Glomerular endothelial cell (primary cell): ENCODE data around the gene ANKRD33. TPM values are rescaled to one million over a fixed set of nuclear protein-coding genes. Genes with fewer than 3 reads are reported as not detected.
"Not testable (repeated sequence)": the region's sequence is repeated elsewhere in the genome, so short reads cannot be mapped to it uniquely, and the experiment has no call there.

Experiments
- DNase-seq: peaks from one replicate; pipeline ENCODE4 v3.0.0-alpha.2; 2011; ENCODE audit warnings: low read depth, low spot score; ENCODE audit errors: extremely low read depth
- total RNA-seq: library from RNA; depleted of rRNA; stranded (reverse); fragments of >200 nt; gene quantifications from 2 replicates; pipeline ENCODE4 v1.2.3, GENCODE V29; 2015

Gene ANKRD33
- total RNA-seq, 1 donor from 2014 or later = 1.2 TPM

DNA sequence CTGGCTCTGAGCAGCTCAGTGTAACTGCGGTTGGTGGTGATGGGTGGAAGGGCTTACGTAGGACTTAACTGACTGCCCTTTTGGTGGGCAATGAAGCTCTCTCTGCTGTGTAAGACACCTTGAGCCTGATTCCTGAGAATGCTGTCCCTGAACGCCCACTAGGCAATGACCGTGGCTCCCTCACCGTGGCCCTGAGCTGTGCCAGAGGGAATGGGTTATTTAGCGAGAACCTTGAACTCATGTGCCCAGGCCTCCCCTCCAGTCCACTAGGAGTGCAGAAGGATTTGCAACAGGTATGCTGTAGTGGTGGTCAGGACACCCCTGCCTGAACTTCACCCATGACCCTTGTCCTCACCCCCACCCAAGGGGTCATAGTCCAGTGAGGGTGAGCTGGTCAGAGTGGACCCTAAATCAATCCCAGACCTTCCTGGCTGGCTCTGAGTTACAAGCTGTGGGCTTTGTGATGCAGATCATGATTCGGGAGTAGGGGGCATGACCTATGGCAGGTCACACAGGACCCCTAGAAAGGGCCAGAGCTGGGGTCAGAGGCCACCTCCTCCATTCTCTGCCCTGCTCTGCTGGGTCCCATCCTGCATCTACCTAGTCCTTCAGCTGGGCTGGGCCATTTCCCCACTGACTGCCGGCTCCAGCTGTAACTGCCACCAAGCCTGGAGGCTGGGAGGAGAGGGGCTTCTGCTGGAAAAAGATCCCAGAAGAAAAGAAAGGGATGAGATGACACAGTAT lies 14.5 kb upstream of the ANKRD33 start:
- no peak for DNase-seq

GRCh38 chr12:51874000-51874399 lies 13.9 kb upstream of the ANKRD33 start:
- DNase-seq = no peak

GRCh38 chr12:51874486-51874885 lies 13.4 kb upstream of the ANKRD33 start:
- no peak for DNase-seq

DNA sequence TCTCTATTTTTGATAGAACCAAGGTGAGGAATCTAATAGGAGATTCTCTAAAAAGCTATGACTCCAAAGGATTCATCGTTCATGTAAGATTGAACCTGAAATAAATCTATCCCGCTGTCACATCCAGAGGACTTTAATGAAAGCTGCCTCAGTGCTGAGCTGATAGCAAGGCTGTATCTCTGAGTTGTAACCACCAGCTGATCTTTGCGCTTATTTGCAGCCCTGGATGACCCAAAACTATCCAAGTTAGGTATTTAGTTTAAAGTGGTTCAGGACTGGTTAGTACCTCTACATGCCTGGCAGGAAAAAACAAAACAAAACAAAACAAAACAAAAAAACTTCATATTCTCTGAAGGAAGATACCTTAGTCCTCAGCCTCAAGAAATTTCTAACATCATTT lies 8.8 kb upstream of the ANKRD33 start:
- DNase-seq = no peak

DNA sequence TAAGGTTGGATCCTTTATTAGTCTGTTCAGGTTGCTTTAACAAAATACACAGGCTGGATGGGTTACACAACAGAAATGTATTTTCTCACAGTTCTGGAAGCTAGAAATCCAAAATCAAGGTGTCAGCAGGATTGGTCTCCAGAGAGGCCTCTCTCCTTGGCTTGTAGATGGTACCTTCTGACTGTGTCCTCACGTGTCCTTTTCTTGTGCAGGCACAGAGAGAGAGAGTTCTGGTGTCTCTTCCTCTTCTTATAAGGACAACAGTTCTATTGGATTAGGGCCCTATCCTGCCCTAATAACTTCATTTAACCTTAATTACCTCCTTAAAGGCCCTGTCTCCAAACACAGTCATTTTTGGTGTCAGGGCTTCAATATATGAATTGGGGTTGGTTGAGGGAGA lies 4.6 kb upstream of the ANKRD33 start:
- no peak for DNase-seq

- no peak for DNase-seq
Observed at GRCh38 chr12:51883998-51884675, 3.8 kb upstream of the ANKRD33 start.

- DNase-seq = no peak
Observed at GRCh38 chr12:51884676-51885229, 3.1 kb upstream of the ANKRD33 start.

- not testable (repeated sequence) for DNase-seq
Observed at GRCh38 chr12:51885294-51886020, 2.4 kb upstream of the ANKRD33 start.

- DNase-seq = peak; percentile 91
Observed at GRCh38 chr12:51886021-51886710, 1.7 kb upstream of the ANKRD33 start.

DNA sequence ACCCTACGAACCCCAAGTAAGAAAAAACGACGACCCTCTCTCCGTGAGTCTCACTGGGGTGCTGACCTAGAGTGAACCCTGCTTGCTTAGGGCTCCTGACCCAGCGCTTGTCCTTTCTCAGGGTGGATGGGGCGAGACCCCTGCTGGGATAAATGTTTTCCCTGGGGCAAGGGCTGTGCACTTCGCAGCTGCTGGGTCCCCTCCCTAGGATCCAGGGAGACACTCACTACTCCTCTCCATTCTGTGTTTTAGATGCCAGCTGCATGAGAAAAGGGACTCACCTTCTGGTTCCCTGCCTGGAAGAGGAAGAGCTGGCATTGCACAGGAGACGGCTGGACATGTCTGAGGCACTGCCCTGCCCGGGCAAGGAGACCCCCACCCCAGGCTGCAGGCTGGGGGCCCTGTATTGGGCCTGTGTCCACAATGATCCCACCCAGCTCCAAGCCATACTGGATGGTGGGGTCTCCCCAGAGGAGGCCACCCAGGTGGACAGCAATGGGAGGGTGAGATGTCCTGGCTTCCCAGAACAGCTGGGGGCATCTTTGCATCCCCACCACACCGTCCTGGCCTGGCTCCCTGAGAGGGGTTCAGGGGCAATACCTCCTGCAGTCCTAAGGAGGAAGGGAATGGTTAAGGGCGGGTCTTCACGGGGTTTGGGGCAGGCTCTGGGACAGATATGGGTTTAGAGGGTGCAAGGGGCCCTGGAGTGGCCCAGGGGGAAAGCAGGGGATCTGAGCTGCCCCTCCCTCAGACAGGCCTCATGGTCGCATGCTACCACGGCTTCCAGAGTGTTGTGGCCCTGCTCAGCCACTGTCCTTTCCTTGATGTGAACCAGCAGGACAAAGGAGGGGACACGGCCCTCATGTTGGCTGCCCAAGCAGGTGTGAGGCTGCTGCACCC lies 663 bp downstream of the ANKRD33 start:
- DNase-seq = no peak

DNA sequence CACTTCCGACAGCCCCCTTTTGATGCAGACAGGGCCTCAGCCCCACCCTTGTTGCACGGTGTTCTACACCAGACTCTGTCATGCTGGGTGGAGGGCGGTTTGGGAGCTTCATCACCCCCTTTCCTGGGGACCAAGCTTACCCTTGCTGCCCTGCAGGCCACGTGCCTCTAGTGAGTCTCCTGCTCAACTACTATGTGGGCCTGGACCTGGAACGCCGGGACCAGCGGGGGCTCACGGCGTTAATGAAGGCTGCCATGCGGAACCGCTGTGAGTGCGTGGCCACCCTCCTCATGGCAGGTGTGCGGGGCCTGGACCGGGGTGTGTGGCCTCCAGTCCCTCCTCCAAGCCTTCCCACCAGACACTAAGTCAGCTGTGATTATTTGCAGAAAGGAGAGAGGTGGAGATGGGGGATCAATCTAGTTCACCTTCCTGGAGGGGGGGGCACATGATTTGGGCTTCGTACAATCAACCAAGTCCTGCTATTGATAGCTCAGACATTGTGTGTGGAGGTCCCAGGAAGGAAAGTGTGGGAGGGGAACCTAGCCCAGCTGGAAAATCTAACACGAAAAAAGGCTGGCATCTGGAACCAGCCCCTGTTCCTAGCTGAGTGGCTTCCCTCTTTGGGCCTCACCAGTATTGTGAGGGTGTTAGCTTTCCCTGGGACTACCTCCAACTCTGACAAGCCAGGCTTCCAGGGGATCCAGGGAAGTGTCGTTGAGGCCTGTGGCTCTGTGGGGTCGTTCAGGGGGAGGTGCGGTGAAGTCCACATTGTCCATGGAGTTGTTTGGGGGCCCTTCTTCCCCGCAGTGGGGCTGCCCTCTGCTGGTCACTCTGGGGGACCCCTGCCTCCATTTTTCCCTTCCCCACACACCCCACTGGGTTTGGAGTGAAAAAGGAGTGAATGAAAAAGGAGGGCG lies 1.6 kb downstream of the ANKRD33 start:
- DNase-seq = no peak

DNA sequence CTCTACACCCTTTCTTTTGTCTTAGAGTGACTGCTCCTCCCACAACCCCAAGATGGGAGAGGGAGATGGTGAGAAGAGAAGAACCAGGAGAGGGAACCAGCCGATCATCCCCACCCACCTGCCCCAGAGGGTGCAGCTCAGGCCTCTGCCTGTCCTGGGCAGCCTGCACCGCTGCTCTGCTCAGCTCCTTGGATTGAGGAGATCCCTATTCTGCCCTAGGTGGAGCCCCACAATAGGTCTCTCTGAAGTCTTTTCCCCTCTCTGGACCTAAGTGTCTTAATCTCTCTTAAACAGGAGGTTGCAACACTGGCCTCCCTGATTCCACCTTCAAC lies 2.2 kb downstream of the ANKRD33 start:
- no peak for DNase-seq

DNA sequence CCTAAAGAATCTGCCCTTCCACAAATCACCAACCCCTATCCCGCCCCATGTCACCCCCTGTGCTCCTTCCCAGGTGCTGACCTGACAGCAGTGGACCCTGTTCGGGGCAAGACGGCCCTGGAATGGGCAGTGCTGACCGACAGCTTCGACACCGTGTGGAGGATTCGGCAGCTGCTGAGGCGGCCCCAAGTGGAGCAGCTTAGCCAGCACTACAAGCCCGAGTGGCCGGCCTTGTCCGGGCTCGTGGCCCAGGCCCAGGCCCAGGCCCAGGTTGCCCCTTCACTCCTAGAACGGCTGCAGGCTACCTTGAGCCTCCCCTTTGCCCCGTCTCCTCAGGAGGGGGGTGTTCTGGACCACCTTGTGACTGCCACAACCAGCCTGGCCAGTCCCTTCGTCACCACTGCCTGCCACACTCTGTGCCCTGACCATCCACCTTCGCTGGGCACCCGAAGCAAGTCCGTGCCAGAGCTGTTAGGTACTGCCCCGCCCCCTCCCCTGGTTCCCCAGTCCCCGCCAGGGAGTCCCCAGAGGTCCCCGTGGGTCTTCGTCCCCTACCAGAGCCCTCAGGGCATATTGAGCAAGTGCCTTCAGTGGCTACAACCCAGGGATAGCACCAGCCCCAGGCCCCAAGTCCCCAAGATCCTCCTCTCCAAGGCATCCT lies 2.7 kb downstream of the ANKRD33 start:
- DNase-seq = no peak

- no peak for DNase-seq
Observed at GRCh38 chr12:51891843-51892242, 3.9 kb downstream of the ANKRD33 start.

GRCh38 chr12:51893786-51894185 lies 5.9 kb downstream of the ANKRD33 start:
- no peak for DNase-seq

DNA sequence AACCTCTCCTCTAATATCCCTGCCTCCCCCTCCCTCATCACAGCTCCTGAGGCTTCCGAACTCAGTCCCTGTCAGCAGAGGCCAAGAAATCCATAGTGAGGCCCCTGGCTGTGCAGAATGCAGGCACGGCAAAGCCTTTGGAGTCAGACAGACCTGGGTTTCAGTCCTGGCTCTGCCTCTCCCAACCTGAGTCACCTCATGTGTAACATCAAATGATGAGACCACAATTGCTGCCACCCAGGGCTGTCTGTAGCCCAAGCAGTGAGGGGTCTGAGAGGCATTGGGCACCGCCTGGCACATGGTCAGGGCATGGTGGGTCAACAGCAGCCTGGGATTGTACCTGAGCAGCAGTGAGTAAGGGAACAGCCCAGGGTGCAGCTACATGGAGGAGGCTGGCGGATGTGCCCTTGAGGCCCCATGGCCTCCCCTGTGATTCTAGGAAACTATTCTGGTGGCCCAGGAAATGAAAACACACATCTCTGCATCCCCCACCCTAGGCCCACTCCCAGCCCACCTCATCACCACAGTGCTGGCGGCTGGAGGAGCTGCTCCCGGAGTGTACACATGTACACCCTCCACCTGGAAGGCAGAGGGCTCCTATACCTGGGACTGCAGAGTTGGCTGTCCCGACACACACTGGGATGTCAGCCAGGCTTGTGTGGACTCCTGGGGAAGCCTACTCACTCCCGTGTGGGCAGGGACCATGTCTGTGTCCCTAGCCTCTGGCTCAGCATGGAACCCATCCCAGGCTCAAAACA lies 7.7 kb downstream of the ANKRD33 start:
- DNase-seq = no peak

DNA sequence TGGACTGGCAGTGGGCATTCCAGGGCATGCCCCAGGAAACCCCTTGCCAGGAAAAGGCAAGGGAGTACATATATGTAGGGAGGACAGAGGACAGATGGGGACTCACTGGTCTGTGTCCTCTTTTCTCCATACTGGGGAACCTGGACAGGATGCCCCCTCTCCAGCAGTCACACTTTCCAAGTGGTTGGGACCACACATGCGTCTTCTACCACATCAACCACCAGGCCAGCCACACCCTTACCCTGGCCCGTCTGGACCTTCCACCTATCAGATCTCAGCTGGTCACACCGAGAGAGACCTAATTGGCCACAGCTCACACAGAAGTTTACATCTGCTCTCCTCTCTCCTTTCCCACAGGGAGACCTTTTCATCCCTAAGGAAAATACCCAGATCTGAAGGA lies 8.3 kb downstream of the ANKRD33 start:
- no peak for DNase-seq

DNA sequence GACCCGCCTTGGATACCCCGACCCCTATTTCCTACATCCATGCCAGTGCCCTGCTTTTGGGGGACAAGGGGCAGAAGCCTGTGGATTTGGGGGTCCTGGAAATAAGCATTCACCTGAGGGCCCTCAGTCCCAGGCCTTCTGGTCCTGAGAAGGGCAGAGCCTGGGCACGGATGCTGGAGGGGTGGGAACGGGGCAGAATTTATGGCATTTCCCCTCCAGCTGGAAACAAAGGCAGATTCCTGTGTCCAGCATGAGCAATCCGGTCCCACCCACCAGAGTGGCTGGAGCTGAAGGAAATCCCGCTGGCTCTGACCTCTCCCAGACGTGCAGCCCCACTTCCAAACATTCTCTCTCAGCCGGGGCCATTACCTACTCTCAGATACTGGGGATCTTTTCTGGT lies 9.3 kb downstream of the ANKRD33 start:
- peak; percentile 78 for DNase-seq
